GM23338 (cell line): ENCODE data around the gene SPSB4. TPM values are rescaled to one million over a fixed set of nuclear protein-coding genes. Genes with fewer than 3 reads are reported as not detected.

Experiments
- ATAC-seq: fragments of 200-7000 bp; cut with Tn5 transposase; 3 replicates; pipeline ENCODE4 v1.9.1; 2020
- DNase-seq: peaks from one replicate; pipeline ENCODE4 v3.0.0-alpha.2; 2015; ENCODE audit warnings: low spot score
- H2AFZ ChIP-seq: fragments of 200-600 bp; sonication (generic); 2 replicates; pipeline ENCODE4 v1.8.0; 2016; ENCODE audit warnings: antibody characterized with exemption, mild to moderate bottlenecking, moderate library complexity
- H3F3A ChIP-seq: fragments of 200-600 bp; sonication (generic); replicated peaks from 2 replicates; pipeline ENCODE4 v1.8.0; 2017; ENCODE audit warnings: antibody characterized with exemption, mixed run types, low read depth
- H3K27ac ChIP-seq: fragments of 200-600 bp; sonication (generic); 2 replicates; pipeline ENCODE4 v1.6.1; 2016; ENCODE audit warnings: low read depth
- H3K27me3 ChIP-seq: fragments of 200-600 bp; sonication (generic); 2 replicates; pipeline ENCODE4 v1.8.0; 2016; ENCODE audit warnings: mild to moderate bottlenecking, mixed run types, moderate library complexity; ENCODE audit not compliant: insufficient read depth
- H3K36me3 ChIP-seq: fragments of 200-600 bp; sonication (generic); 2 replicates; pipeline ENCODE4 v1.8.0; 2016; ENCODE audit warnings: mild to moderate bottlenecking; ENCODE audit not compliant: insufficient read depth
- H3K4me1 ChIP-seq: fragments of 200-600 bp; sonication (generic); 2 replicates; pipeline ENCODE4 v1.8.0; 2016; ENCODE audit warnings: mild to moderate bottlenecking, moderate library complexity; ENCODE audit not compliant: insufficient read depth
- H3K4me2 ChIP-seq: fragments of 200-600 bp; sonication (generic); 2 replicates; pipeline ENCODE4 v1.7.1; 2017; ENCODE audit warnings: mixed run types
- H3K4me3 ChIP-seq: fragments of 200-600 bp; sonication (generic); 2 replicates; pipeline ENCODE4 v1.6.1; 2016; ENCODE audit warnings: mixed run types
- H3K79me2 ChIP-seq: fragments of 200-600 bp; sonication (generic); replicated peaks from 2 replicates; pipeline ENCODE4 v1.8.0; 2017; ENCODE audit warnings: mild to moderate bottlenecking; ENCODE audit not compliant: insufficient read depth
- H3K9me2 ChIP-seq: fragments of 200-600 bp; sonication (generic); 2 replicates; pipeline ENCODE4 v1.8.0; 2017; ENCODE audit not compliant: insufficient read depth
- H4K20me1 ChIP-seq: fragments of 200-600 bp; sonication (generic); replicated peaks from 2 replicates; pipeline ENCODE4 v1.8.0; 2017; ENCODE audit warnings: mild to moderate bottlenecking; ENCODE audit not compliant: insufficient read depth
- H3K27ac Mint-ChIP-seq: 2 replicates; pipeline ENCODE4 v1.8.0; 2020; ENCODE audit warnings: inconsistent platforms, mild to moderate bottlenecking, moderate library complexity, mixed read lengths
- H3K27me3 Mint-ChIP-seq: 3 replicates; pipeline ENCODE4 v1.8.0; 2022; ENCODE audit warnings: low read depth, mild to moderate bottlenecking, moderate library complexity, mixed read lengths, inconsistent platforms; ENCODE audit not compliant: insufficient read depth, poor library complexity
- H3K36me3 Mint-ChIP-seq: 3 replicates; pipeline ENCODE4 v1.8.0; 2021; ENCODE audit warnings: low read depth, mild to moderate bottlenecking, inconsistent platforms, moderate library complexity, mixed read lengths
- H3K4me1 Mint-ChIP-seq: 3 replicates; pipeline ENCODE4 v1.8.0; 2020; ENCODE audit warnings: mild to moderate bottlenecking, inconsistent platforms, mixed read lengths
- H3K4me3 Mint-ChIP-seq: 3 replicates; pipeline ENCODE4 v1.8.0; 2021; ENCODE audit warnings: moderate library complexity, mild to moderate bottlenecking, inconsistent platforms, mixed read lengths
- H3K9me3 Mint-ChIP-seq: 3 replicates; pipeline ENCODE4 v1.8.0; 2020; ENCODE audit warnings: moderate library complexity, mild to moderate bottlenecking, inconsistent platforms, mixed read lengths
- EZH2phosphoT487 ChIP-seq: fragments of 200-600 bp; sonication (generic); IDR thresholded peaks from one replicate; pipeline ENCODE4 v1.8.1; 2018; ENCODE audit warnings: antibody characterized with exemption; ENCODE audit not compliant: unreplicated experiment
- NANOG ChIP-seq: IDR thresholded peaks from 2 replicates; pipeline ENCODE4 v1.6.1; 2016; ENCODE audit warnings: antibody characterized with exemption, borderline replicate concordance
- STAT1 ChIP-seq: IDR thresholded peaks from one replicate; pipeline ENCODE4 v1.6.1; 2016; ENCODE audit warnings: antibody characterized with exemption; ENCODE audit not compliant: unreplicated experiment
- polyA plus RNA-seq: library from polyadenylated mRNA; unstranded; fragments of >200 nt; fragmentation: Nextera tagmentation; extraction: Ambion mirVana; gene quantifications from 2 replicates; pipeline ENCODE4 v1.2.1, GENCODE V29; 2016
- total RNA-seq: library from RNA; depleted of rRNA; stranded (reverse); fragments of >200 nt; shearing (Covaris generic); gene quantifications from 2 replicates; pipeline ENCODE4 v1.2.3, GENCODE V29; 2014
- TF ChIP-seq, protein P1 (sequence below): fragments of 250-450 bp; sonication (Bioruptor Pico); IDR thresholded peaks from 2 replicates; pipeline ENCODE4 v1.5.0; 2020; ENCODE audit warnings: mild to moderate bottlenecking, moderate library complexity
- TF ChIP-seq, protein P2 (sequence below): IDR thresholded peaks from 2 replicates; pipeline ENCODE4 v1.6.1; 2016; ENCODE audit warnings: antibody characterized with exemption

The SPSB4 gene
- total and polyA plus RNA-seq, 2 experiments from 2014 or later = 6.7 to 25.9 TPM

DNA sequence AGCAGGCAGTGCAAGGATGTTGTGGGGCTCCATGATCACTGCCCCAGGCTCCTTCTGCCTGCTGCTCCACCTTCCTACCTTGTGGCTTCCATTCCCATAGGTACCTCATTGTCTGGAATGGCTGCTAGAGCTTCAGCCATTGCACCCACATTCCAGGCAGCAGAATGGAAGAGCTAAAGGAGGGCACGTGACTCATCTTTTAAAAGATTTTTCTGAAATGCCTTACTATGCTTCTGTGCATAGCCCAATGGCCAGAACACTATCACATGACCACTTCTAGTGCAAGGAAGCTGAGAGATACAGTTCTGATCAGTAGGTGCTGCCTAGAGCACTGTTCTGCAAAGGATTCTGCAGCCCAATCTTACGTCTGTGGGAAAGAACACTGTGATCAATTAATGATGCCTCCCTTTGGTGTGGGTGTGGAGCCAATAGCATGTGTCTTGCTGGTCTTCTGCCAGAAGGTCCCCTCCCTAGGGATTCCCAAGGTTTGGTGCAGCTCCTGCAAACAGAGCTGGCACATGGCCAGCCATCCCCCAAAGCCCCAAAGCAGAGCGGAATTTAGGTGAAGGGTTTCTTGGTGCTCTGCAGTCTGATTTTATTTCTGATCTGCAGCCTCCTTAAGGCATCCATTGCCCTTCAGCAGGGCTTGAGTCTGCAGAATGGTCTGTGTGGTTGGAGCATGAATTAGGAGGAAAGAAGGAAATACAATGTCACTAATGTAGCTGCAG lies 34.4 kb downstream of the SPSB4 start:
- peaks cover 5% of the 10 kb centered on the region; the same call in 1 of the 2 replicates for H3K79me2 ChIP-seq
- no peak overlapping the region for H3K4me3 ChIP-seq
- peaks cover 13% of the 10 kb centered on the region for H3K27me3 Mint-ChIP-seq
- peaks cover 82% of the 10 kb centered on the region for H3K4me1 Mint-ChIP-seq
- H3K4me1 ChIP-seq = peaks cover 33% of the 10 kb centered on the region
- H3K36me3 Mint-ChIP-seq = no peaks in the 10 kb centered on the region
- TF ChIP-seq, protein P1, sequence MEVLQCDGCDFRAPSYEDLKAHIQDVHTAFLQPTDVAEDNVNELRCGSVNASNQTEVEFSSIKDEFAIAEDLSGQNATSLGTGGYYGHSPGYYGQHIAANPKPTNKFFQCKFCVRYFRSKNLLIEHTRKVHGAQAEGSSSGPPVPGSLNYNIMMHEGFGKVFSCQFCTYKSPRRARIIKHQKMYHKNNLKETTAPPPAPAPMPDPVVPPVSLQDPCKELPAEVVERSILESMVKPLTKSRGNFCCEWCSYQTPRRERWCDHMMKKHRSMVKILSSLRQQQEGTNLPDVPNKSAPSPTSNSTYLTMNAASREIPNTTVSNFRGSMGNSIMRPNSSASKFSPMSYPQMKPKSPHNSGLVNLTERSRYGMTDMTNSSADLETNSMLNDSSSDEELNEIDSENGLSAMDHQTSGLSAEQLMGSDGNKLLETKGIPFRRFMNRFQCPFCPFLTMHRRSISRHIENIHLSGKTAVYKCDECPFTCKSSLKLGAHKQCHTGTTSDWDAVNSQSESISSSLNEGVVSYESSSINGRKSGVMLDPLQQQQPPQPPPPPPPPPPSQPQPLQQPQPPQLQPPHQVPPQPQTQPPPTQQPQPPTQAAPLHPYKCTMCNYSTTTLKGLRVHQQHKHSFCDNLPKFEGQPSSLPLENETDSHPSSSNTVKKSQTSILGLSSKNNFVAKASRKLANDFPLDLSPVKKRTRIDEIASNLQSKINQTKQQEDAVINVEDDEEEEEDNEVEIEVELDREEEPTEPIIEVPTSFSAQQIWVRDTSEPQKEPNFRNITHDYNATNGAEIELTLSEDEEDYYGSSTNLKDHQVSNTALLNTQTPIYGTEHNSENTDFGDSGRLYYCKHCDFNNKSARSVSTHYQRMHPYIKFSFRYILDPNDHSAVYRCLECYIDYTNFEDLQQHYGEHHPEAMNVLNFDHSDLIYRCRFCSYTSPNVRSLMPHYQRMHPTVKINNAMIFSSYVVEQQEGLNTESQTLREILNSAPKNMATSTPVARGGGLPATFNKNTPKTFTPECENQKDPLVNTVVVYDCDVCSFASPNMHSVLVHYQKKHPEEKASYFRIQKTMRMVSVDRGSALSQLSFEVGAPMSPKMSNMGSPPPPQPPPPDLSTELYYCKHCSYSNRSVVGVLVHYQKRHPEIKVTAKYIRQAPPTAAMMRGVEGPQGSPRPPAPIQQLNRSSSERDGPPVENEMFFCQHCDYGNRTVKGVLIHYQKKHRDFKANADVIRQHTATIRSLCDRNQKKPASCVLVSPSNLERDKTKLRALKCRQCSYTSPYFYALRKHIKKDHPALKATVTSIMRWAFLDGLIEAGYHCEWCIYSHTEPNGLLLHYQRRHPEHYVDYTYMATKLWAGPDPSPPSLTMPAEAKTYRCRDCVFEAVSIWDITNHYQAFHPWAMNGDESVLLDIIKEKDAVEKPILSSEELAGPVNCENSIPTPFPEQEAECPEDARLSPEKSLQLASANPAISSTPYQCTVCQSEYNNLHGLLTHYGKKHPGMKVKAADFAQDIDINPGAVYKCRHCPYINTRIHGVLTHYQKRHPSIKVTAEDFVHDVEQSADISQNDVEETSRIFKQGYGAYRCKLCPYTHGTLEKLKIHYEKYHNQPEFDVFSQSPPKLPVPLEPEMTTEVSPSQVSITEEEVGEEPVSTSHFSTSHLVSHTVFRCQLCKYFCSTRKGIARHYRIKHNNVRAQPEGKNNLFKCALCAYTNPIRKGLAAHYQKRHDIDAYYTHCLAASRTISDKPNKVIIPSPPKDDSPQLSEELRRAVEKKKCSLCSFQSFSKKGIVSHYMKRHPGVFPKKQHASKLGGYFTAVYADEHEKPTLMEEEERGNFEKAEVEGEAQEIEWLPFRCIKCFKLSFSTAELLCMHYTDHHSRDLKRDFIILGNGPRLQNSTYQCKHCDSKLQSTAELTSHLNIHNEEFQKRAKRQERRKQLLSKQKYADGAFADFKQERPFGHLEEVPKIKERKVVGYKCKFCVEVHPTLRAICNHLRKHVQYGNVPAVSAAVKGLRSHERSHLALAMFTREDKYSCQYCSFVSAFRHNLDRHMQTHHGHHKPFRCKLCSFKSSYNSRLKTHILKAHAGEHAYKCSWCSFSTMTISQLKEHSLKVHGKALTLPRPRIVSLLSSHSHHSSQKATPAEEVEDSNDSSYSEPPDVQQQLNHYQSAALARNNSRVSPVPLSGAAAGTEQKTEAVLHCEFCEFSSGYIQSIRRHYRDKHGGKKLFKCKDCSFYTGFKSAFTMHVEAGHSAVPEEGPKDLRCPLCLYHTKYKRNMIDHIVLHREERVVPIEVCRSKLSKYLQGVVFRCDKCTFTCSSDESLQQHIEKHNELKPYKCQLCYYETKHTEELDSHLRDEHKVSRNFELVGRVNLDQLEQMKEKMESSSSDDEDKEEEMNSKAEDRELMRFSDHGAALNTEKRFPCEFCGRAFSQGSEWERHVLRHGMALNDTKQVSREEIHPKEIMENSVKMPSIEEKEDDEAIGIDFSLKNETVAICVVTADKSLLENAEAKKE (CRISPR knock-in tag) = no peak
- TF ChIP-seq NANOG (no peak), EZH2phosphoT487 (no peak), STAT1 (no peak)
- TF ChIP-seq, protein P2, sequence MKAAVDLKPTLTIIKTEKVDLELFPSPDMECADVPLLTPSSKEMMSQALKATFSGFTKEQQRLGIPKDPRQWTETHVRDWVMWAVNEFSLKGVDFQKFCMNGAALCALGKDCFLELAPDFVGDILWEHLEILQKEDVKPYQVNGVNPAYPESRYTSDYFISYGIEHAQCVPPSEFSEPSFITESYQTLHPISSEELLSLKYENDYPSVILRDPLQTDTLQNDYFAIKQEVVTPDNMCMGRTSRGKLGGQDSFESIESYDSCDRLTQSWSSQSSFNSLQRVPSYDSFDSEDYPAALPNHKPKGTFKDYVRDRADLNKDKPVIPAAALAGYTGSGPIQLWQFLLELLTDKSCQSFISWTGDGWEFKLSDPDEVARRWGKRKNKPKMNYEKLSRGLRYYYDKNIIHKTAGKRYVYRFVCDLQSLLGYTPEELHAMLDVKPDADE = no peak
- ATAC-seq (no peak), DNase-seq (no peak)
- no peaks in the 10 kb centered on the region; the same call in 1 of the 2 replicates for H4K20me1 ChIP-seq
- no peak overlapping the region for H3K27ac ChIP-seq
- no peaks in the 10 kb centered on the region for H3K9me3 Mint-ChIP-seq
- no peaks in the 10 kb centered on the region for H3K27me3 ChIP-seq
- H2AFZ ChIP-seq = no peak overlapping the region
- no peak overlapping the region for H3K27ac Mint-ChIP-seq
- H3F3A ChIP-seq = no peaks in the 10 kb centered on the region
- no peaks in the 10 kb centered on the region for H3K36me3 ChIP-seq
- H3K9me2 ChIP-seq = no peaks in the 10 kb centered on the region
- H3K4me2 ChIP-seq = no peak overlapping the region
- no peak overlapping the region for H3K4me3 Mint-ChIP-seq
